NCI-H460 (cell line): ENCODE measurements around the gene CGN. TPM values are rescaled to one million over a fixed set of nuclear protein-coding genes. Genes with fewer than 3 reads are reported as not detected.

Experiments used
- DNase-seq: peaks from one replicate; pipeline ENCODE4 v3.0.0-alpha.2; 2016; ENCODE audit warnings: low read depth; ENCODE audit errors: extremely low read depth
- polyA plus RNA-seq: library from polyadenylated mRNA; depleted of rRNA; stranded (reverse); fragments of >200 nt; gene quantifications from 2 replicates; pipeline ENCODE4 v1.2.3, GENCODE V29; 2014; cell fraction: nucleus; rRNA removed
- total RNA-seq: library from RNA; depleted of rRNA; stranded (reverse); fragments of >200 nt; shearing (Covaris generic); gene quantifications from 2 replicates; pipeline ENCODE4 v1.2.3, GENCODE V29; 2014; rRNA removed

The CGN gene
- 0.02 TPM in 1 of 2 replicates, not detected in the other for total RNA-seq
- 0.32 and 0.45 TPM in 2 replicates for polyA plus RNA-seq

- DNase-seq, result peak; percentile 81
Measured at GRCh38 chr1:151510957-151511635, at the start of gene CGN. Gene CGN (plus strand): TSS chr1:151511387. CDS start chr1:151518520, 7,133 bp downstream.

- DNase-seq, result no peak
Measured at GRCh38 chr1:151461694-151462093, 49.5 kb upstream of the CGN start.

- no peak for DNase-seq
Measured at GRCh38 chr1:151465026-151465425, 46.2 kb upstream of the CGN start.

GRCh38 chr1:151472856-151473731 lies 38.1 kb upstream of the CGN start:
- DNase-seq, result no peak

- no peak for DNase-seq
Measured at GRCh38 chr1:151474745-151475144, 36.4 kb upstream of the CGN start.

GRCh38 chr1:151475175-151475574 lies 36.0 kb upstream of the CGN start:
- no peak for DNase-seq

GRCh38 chr1:151476083-151476482 lies 35.1 kb upstream of the CGN start:
- no peak for DNase-seq

- no peak for DNase-seq
Measured at GRCh38 chr1:151477066-151477465, 34.1 kb upstream of the CGN start.

- DNase-seq, result no peak
Measured at GRCh38 chr1:151478140-151478812, 32.9 kb upstream of the CGN start.

GRCh38 chr1:151478923-151479322 lies 32.3 kb upstream of the CGN start:
- no peak for DNase-seq

- DNase-seq, result no peak
Measured at GRCh38 chr1:151479462-151479861, 31.7 kb upstream of the CGN start.

GRCh38 chr1:151482017-151482416 lies 29.2 kb upstream of the CGN start:
- no peak for DNase-seq

GRCh38 chr1:151485685-151486255 lies 25.4 kb upstream of the CGN start:
- no peak for DNase-seq

- no peak for DNase-seq
Measured at GRCh38 chr1:151486557-151486956, 24.6 kb upstream of the CGN start.

- DNase-seq, result no peak
Measured at GRCh38 chr1:151491641-151492040, 19.5 kb upstream of the CGN start.

GRCh38 chr1:151492120-151492519 lies 19.1 kb upstream of the CGN start:
- no peak for DNase-seq

- no peak for DNase-seq
Measured at GRCh38 chr1:151493042-151493441, 18.1 kb upstream of the CGN start.

GRCh38 chr1:151494741-151495281 lies 16.4 kb upstream of the CGN start:
- peak; percentile 23 for DNase-seq

GRCh38 chr1:151495316-151495715 lies 15.9 kb upstream of the CGN start:
- no peak for DNase-seq

GRCh38 chr1:151499365-151499764 lies 11.8 kb upstream of the CGN start:
- DNase-seq, result no peak

- no peak for DNase-seq
Measured at GRCh38 chr1:151499930-151500329, 11.3 kb upstream of the CGN start.
